GM19238 (cell line): Measurements from ENCODE around the gene MROH7.

Experiments used
- DNase-seq: peaks from one replicate; pipeline ENCODE4 v3.0.0; 2011; ENCODE audit warnings: low spot score; ENCODE audit not compliant: insufficient read length

The MROH7 gene

DNA sequence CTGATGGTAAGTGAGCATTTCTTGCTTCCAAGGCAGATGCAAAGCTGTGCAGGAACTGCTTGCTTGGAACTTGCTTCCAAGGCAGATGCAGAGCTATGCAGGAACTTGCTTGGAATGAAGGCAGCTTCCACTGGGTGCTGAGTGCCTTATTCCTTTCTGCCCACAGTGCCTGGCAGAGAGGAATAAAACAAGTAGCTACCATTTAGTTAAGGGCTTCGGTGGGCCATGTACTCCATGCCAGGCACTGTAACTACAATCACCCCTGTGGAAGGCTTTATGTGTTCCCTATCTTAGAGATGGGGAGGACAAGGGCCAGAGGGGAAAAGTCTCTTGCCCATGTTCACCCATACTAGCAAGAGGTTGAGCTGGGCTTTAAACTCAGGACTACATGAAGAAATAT, 8.3 kb downstream of the MROH7 start:
- DNase-seq: no peak

DNA sequence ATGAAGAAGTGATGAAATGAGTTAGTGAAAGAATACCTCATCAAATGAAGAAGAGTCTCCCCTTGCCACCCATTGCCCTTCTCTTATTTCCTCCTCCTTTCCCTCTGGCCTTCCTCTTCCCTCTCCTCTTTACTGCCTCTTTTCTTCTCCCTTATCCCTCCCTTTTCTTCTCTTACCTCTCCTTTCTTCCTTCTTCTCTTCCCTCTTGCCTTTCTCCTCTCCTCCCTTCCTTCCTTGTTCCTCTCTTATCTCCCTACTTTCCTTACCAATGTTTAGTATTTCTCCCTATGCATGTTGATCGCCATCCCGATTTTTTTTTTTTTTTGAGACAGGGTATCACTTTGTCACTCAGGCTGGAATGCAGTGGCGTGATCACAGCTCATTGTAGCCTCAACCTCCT, 8.8 kb downstream of the MROH7 start:
- DNase-seq: no peak

DNA sequence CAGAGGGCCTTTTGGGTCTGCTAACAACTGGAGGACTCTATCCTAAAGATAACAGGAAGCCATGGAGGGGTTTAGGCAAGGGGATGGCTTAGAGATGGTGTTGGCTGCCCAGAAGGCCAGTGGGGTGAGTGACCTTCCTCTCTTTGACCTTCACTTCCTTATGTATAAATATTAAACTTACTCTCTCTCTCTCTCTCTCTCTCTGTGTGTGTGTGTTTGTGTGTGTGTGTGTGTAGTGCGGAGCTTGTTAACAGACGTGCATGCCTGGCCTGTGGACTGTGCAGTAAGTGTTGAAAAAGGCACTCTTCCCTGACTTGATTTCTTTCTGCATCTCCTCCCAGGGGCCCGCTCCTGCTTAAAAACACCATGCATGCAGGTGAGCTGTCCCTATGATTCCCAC, 10.0 kb downstream of the MROH7 start:
- DNase-seq: no peak

DNA sequence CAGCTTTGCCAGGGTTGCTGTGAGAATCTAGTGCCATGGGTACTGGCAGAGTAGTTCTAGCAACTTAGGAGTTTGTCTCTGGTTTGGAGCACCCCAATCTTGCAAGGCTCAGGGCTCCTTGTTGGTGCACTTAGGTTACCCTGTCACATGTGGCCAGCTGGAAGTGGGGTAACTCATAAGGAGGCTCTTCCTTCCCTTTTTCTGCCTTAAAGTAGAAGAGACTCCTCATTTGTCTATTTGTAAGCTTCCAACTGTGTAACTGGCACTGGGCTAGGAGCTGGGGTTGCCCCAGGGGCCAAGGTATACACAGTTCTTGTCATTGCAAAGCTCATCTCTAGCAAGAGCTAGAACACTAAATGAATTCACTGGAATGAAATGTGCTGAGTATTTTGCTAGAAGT, 10.6 kb downstream of the MROH7 start:
- DNase-seq: no peak

DNA sequence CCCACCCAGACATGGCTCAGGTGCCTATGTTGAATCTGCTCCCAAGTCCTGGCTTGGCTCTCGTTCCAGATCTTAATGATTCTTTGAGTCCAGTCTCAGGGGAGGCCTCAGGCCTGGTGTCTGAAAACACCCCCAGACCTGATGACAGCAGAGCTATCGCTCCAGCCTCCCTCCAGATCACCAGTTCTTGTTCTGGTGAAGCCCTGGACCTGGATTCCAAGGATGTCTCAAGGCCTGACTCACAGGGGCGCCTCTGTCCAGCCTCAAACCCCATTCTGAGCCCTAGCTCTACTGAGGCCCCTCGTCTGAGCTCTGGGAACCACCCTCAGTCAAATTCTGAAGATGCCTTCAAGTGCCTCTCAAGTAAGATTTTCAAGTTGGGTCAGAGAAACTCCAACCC, 11.4 kb downstream of the MROH7 start:
- DNase-seq: no peak

DNA sequence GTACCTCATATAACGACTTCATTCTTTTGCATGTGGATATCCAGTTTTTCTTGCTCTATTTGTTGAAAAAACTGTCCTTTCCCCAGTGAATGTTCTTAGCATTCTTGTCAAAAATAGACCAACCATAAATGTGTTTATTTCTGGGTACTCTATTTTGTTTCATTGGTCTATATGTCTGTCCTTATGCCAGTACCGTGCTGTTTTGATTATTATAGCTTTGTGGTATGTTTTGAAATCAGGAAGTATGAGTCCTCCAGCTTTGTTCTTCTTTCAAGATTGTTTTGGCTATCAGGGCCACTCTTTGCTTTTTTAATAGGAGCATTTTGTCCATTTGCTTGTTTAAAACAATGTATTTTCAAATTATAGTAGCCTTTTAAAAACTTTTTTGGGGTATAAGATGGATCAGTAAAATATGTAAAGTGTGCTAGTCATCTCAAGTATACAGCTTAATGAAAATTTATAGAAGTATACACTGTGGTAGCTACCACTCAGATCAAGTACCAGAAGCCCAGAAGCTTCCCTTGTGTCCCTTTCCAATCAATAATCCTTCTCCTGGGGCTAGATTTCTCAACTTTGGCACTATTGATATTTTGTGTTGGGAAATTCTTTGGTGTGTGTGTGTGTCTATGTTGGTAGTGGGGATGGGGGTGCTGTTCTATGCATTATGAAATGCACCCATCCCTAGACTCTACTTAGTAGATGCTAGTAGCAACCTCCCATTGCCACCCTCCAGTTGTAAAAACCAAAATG, 16.8 kb downstream of the MROH7 start:
- no peak for DNase-seq

DNA sequence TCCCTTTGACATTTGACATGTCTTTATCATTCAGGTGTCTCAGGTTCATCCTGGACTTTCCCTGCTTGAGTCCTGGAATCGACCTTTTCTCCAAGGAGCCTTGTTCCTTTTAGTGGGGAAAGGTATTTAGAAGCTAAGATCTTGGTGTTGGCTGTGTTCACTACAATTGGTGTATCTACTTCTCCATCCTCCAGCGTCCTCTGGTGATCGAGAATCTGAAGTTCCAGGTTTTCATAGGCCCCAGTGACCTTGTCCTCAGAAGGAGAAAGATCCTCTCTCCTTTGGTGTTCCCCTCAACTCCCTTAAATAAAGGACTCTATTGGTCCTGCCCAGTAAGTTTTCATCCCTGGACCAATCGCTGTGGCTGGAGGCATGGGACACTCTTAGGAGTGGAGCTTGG, 22.1 kb downstream of the MROH7 start:
- DNase-seq: no peak

DNA sequence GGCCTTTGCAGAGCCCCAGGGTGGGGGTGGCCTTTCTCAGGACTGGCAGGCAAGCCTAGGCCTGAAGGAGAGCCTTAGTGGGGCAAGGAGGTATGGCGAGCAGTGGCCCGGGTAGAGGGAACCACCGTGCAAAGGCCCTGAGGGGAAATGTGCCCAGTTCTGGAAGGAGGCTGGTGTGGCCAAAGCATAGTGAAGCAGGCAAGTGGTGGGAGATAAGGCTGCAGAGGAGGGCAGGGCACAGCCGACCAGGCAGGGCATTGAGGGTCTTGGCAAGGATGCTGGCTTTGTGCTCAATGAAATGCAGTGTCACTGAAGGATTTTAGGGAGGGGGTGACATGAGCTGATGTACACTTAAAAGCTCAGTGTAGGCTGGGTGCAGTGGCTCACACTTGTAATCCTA, 22.8 kb downstream of the MROH7 start:
- no peak for DNase-seq

DNA sequence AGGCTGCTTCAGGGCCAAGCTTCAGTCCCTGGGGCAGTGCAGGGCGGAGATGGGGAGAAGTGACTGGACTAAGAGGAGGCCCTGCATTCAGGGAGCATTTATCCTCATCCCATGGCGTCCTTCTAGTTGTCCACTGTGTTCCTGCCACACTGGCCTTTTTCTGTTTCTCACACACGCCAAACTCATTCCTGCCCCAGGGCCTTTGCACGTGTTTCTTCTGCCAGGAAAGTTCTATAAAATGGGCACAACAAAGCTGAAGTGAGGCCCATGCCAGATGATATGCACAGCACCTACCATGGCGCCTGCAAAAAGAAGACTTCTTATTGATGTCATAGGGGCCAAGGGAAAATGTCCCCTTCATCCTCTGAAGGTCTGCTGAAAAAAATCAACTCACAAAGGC, 24.3 kb downstream of the MROH7 start:
- DNase-seq: no peak

DNA sequence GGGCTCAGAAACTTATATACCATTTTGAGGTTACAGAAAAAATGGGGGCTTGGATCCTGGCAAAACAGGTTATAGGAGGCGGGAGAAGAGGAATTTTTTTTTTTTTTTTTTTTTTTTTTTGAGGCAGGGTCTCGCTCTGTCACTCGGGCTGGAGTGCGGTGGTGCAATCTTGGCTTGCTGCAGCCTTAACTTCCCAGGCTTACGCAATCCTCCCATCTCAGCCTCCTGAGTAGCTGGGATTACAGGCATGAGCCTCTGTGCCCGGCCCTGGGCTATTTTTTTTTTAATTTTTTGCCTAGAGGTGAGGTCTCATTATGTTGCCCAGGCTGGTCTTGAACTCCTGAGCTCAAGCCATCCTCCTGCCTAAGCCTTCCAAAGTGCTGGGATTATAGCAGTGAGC, 24.7 kb downstream of the MROH7 start:
- no peak for DNase-seq

DNA sequence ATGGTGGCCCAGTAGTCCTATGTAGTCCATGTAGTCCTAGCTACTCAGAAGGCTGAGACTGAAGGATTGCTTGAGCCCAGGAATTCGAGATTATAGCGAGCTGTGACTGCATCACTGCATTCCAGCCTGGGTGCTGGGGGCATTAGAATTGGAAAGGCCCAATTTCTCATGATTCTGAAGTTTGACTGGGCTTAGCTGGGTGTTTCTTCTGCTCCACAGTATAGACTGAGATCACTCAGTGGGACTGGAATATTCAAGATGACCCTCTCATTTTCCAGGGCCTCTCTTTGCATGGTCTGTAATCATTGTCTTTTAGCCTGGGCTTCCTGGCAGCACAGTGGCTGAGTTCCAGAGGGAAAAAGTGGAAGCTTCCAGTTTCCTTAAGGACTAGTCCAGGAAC, 26.2 kb downstream of the MROH7 start:
- no peak for DNase-seq

DNA sequence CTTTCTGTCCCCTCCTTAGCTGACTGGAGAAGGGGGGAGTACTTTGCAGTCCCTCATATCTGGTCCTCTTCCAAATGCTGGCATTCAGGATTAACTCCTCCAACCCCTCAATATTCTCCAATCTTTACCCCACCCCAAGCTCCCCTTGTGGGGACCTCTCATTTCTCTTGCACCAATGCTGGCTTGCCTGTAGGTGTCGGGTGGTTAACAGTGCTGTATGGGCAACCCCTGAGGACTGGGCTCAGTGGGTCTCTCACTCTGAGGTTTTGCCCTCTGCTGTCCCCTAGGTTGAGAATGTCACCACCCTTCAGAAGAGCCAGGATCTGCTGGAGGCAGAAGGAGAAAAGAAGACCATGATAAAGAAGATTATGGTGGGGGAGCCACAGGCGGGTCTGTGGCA, 27.0 kb downstream of the MROH7 start:
- DNase-seq: no peak

DNA sequence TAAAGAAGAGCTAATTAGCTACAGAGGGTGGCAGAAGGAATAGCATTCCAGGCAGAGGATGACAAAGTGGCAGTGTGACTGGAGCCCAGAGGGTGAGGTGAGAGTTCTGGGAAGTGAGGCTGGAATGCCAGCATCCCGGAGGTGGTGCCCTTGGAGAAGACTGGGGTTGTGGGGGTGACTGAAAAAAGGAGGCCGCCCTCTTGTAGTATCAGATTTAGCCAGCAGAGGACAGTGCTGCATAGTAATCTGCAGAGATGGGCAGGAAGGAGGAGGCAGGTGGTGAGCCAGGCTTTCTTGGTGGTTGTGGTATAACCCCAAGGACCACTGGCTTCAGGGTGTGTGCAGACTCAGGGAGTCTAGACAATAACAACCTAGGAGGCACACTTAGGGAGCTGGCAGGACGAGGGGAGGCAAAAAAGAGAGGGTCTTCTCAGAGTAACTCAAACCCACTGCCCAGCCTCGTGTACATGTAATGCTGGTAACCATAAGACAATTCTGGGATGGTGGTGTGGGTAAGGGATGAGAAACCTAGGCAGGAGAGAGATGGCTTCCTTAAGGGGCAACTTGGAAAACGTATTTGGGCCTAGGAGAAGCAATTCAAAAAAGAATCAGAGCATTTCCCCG, 30.5 kb downstream of the MROH7 start:
- DNase-seq: peak; percentile 39

DNA sequence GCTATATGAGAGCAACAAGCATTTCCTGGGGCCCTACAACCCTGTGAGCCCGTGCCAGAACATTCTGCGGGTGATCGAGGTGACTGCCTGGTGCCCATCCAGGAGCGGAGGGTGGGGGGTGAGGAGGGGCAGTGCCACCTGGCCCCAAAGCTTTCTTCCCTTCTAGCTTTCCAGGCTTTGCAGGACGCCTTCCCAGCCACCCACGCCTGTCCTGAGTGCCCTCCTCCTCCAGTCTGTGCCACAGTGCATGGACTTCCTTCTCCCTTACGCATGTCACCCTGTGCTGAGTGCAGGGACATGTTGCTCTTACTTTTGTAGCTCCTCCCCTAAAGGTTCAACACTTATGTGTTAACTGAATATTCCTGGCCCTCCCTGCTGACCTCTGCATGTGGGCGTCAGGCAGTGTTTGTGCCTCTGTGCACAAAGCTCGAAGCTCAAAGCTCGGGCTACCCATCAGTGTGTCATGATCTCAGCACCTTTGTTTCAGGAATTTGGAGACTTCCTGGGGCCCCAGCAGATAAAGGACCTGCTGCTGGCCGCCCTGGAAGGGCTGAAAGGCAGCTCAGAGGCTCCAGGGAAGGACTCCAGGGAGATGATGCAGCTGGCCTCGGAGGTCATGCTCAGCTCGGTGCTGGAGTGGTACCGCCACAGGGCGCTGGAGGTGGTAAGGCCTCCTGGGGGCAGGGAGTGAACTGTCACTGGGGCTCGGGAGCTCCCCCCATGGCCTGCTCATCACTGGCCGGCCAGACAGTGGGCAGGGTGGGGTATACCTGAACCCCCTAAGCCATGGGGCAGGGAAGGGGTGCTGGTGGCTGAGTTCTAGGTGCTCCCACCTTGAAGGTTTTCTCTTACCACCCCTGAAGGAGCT, 37.4 kb downstream of the MROH7 start:
- no peak for DNase-seq

DNA sequence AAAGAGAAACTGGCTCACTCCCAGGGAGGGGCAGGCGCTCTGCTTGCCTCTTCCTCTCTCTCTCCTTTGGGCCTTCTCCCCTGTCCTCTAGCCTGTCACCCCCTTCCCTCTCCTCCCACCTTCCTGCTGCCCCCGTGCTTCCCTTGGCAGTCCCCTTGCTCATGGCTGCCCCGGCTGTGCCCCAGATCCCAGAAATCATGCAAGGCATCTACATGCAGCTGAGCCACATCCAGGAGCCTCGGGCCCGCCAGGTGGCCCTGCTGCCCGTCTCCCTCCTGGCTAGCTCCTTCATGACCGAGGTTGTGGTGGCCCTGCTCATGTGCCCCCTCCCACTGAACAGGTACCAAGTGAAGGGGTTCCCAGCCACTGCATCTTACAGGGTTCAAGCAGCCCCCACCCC, 38.1 kb downstream of the MROH7 start:
- DNase-seq: no peak

DNA sequence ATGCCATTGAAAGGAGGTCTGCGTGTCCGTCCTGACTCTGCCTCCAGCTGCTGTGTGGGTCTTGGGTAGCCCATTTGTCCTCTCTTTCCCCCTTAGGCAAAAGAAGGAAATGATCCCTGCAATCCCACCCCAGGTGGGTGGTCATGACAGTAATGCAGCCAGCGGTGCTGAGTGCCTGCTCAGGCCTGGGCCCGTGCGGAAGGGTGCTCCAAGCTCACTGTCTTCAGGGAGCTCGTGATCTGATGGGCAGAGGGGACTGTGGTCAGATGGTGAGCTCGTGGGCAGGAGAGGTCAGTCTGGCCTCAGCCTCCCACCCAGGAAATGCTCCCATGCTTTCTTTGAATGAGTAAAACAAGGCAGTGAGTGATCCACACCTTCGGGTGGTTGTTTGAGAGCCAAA, 38.8 kb downstream of the MROH7 start:
- no peak for DNase-seq

DNA sequence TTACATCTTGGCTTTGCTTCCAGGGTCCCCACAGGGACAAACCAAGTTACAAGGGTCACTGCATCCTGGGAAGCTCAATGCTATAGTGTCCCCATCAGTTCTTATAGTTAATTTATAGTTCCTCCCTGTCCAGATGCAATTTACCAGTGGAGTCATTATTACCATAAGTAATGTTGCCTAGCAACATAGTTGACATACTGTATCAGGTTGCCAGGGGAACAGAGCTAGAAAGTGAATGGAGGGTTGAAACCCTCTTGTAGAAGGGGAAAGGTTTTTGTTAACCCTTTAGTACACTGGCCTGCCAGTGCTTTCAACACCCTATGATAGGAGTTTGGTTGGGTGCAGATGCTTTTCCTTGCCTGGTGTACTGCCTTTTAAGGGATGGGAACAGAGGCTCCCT, 39.8 kb downstream of the MROH7 start:
- no peak for DNase-seq

DNA sequence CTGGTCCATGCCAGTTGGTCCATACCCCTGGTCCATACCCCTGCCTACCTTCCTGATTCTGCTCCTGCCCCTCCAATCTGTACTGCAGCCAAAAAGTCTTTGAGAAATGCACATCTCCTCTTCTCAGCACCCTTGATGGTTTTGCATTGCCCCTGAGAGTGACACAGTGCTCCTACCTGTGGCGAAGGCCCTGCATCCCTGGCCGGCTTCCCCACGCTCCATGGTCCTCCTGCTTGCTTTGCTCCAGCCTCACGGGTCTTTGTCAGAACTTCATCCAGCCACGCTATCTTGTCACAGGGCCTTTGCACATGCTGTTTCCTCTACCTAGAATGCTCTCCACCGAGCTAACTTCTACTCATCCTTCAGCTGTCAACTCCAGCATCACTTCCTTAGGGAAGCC, 41.9 kb downstream of the MROH7 start:
- no peak for DNase-seq

DNA sequence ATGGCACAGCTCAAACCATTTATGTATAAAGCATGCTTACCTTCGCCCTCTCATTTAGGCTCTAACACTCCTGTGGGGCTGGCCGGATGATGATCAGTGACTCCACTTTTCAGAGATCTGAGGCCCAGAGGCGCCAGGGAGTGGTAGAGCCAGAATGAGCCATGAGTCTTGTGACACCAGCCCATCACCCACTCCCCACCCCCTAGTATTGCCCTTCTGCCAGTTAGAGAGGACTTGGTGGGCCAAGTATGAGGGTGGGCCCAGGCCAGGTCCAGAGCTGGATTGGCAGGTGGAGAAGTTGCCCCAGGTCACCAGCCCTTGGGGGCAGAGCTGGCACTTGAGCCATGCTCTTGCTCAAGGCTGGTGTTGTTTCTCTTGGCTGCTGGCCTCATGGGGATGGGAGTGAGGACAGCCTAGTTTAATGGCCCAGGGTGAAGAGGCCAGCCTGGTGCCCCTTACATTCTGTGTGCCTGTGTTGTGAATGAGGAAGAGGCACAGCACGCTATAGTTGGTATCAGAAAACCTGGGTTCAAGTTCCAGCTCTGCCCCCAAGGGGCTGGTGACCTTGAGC, 43.8 kb downstream of the MROH7 start:
- no peak for DNase-seq

DNA sequence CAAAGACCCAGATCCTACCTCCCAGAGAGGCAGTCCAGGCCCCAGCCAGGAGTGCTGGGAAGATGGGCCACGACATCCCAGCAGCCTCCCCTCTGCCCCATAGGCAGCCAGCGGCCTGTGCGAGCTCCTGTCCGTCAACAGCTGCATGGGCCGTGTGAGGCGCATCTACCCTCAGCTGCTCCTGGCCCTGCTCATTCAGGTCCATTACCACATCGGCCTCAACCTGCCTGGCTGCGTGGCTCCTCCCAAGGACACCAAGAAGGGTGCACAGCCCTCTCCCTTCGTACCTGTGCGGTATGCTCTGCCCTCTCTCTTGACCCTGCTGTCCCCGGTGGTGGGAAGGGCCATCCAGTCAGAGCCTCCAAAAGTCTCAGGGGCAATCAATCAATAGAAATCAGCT, 44.6 kb downstream of the MROH7 start:
- DNase-seq: no peak

DNA sequence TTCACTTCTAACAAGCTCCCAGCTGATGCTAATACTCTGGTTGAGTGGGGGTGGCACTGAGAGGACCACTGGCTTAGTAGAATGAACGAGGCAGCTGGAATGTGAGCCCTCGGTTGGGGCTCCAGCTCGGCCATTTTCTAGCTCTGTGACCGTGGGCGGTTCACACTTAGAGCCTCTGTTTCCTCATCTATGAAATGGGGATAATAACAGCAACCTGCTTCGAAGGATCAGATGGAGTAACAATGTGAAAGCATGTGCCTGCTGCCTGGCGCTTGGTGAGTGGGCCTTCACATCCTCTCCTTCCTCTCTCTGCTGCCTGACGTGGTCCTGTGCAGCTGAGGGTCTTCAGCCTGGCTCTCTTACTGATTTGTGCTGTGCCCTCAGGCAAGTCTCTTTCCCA, 53.2 kb downstream of the MROH7 start:
- DNase-seq: no peak

DNA sequence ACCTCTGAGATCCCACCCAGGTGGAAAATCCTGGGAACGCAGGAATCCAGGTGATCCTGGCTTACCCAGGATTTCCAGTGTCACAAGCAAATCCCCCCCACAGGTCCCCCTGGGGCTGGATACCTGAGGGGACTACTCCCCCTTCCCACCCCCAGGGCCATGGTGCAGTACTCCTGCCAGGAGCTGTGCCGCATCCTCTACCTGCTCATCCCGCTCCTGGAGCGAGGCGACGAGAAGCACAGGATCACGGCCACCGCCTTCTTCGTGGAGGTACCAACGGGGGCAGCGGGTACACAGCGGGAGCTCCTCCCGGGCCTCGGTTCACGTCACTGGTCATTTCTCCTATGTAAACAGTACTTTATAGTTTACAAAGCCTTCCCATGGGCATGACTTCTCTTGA, 53.6 kb downstream of the MROH7 start:
- DNase-seq: no peak
